Hepatocyte (in vitro differentiated cells): ENCODE measurements around the gene CCDC136.

Experiments used
- EZH2 ChIP-seq: fragments of 200-600 bp; sonication (generic); IDR thresholded peaks from 2 replicates; pipeline ENCODE4 v1.6.1; 2016; ENCODE audit warnings: antibody characterized with exemption, mild to moderate bottlenecking, borderline replicate concordance
- TF ChIP-seq, protein P1 (sequence below): fragments of 200-600 bp; sonication (generic); IDR thresholded peaks from 2 replicates; pipeline ENCODE4 v1.5.1; 2016; ENCODE audit warnings: antibody characterized with exemption, mild to moderate bottlenecking; ENCODE audit not compliant: poor library complexity

DNA sequence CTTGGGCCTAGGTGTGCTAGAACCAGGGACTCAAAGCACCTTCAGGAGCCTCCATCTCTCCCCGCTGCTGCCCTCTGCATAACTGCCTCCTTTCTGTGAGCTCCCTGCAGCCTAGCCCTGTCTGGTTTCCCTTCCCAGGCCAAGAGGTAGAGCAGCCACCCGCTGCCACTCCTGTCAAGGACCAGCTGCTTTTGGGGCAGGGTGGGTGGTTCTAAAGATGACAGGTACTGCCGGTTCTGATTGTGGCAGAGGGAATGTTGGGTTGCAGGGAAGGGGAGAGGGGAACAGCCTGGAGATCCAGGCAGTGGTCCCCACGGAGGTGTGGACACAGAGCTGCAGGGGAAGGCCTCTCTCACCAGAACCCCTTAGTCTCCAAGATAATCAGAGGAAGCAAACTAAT, 34.7 kb downstream of the CCDC136 start:
- TF ChIP-seq, protein P1, sequence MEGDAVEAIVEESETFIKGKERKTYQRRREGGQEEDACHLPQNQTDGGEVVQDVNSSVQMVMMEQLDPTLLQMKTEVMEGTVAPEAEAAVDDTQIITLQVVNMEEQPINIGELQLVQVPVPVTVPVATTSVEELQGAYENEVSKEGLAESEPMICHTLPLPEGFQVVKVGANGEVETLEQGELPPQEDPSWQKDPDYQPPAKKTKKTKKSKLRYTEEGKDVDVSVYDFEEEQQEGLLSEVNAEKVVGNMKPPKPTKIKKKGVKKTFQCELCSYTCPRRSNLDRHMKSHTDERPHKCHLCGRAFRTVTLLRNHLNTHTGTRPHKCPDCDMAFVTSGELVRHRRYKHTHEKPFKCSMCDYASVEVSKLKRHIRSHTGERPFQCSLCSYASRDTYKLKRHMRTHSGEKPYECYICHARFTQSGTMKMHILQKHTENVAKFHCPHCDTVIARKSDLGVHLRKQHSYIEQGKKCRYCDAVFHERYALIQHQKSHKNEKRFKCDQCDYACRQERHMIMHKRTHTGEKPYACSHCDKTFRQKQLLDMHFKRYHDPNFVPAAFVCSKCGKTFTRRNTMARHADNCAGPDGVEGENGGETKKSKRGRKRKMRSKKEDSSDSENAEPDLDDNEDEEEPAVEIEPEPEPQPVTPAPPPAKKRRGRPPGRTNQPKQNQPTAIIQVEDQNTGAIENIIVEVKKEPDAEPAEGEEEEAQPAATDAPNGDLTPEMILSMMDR = no peak
- TF ChIP-seq EZH2 = no peak
